ENCODE measurements around the gene TMED8. TPM values are rescaled to one million over a fixed set of nuclear protein-coding genes. Genes with fewer than 3 reads are reported as not detected.
A peak's percentile ranks its signal among the peaks of the same experiment; 100 is the strongest.

TMED8 gene
- total and polyA plus RNA-seq, 7 experiments from 2014 or later: 2.4 to 18.6 (median 6.0) TPM

DNA sequence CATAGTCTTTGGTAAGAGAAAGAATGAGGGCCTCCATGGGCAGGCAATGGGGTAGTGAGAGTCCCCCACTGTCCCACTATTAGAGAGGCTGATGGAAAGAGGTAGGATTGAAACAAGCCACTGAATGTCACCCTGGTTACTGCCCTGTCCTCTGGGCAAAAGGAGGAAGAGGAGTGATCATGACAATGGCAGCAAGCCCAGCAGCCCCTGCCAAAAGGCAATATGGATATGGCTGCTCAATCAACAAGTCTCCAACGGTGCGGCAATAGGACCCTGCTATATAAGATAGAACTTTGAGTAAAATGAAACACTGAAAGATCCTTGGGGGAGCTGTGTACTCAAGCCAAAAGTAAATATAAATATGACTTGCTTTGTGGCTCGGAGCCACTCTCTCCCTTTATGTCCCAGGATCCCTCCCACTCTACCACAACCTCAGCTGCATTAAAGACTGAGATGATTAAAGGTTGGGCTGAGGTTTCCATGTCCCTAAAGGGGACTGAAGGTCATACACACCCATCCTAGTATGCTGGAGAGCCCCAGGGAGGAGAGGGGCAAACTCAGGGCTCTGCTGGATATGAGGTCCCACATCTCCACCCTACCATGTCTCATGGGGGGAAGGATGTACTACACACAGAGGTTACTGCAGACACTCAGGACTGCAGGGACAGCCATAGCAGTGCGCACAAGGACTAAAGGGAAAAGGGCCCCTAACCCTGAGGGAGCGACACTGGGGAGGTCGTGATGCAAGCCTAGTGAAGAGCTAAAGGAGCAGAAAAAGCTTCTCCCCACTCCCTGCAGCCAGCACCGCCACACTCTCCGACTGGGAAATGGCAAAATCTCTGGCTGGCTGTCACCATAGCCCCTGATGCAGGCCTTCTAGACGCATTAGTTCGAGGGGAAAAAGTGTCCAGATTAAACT, 62.1 kb downstream of the TMED8 start:
- no peak overlapping the region for H3K4me3 Mint-ChIP-seq
- no peak for DNase-seq

GRCh38 chr14:77314043-77314442, 62.9 kb downstream of the TMED8 start:
- H3K27me3 Mint-ChIP-seq: no peaks in the 10 kb centered on the region
- no peaks in the 10 kb centered on the region for H3K36me3 ChIP-seq (ENCODE audit: control insufficient read depth in 2 of 3, insufficient read depth in 3 of 3, low read length in 3 of 3)
- no peak overlapping the region for H3K4me3 ChIP-seq (ENCODE audit: low read length)
- peaks cover 0 to 4% (median 3%) of the 10 kb centered on the region in 7 donors for H3K4me1 Mint-ChIP-seq
- ChIA-PET POLR2A (interaction anchor here (0.7 kb wide), 1 partner anchor 129 kb away, joined by 3 read pairs; no protein-coding TSS in a partner anchor), CTCF (interaction anchor here (1.2 kb wide), 1 partner anchor 15 kb away, joined by 3 read pairs; no protein-coding TSS in a partner anchor)
- no peaks in the 10 kb centered on the region for H3K9me3 Mint-ChIP-seq
- no peaks in the 10 kb centered on the region for H3K36me3 Mint-ChIP-seq
- ATAC-seq (no peak), DNase-seq (no peak)
- H3K4me3 Mint-ChIP-seq: no peak overlapping the region
- H3K27ac ChIP-seq (ENCODE audit: low read depth, low read length): no peak overlapping the region
- H3K27ac Mint-ChIP-seq: no peak overlapping the region
- H3K9me3 ChIP-seq (ENCODE audit: control insufficient read depth in 2 of 3, low read length in 3 of 3): no peaks in the 10 kb centered on the region
- H3K27me3 ChIP-seq (ENCODE audit: control insufficient read depth in 2 of 2, insufficient read depth in 2 of 2, low read length in 2 of 2): no peaks in the 10 kb centered on the region
- intact Hi-C loops (cut with micrococcal nuclease): no loop called here
- H3K4me1 ChIP-seq (ENCODE audit: control insufficient read depth in 2 of 2, insufficient read depth in 2 of 2, low read length in 2 of 2): no peaks in the 10 kb centered on the region

More for the DNA sequence above, 62.1 kb downstream of the TMED8 start:
- POLR2A ChIA-PET: interaction anchor here (0.7 kb wide), 1 partner anchor 130 kb away, joined by 3 read pairs; no protein-coding TSS in a partner anchor
- Histone ChIP-seq H3K4me1 (ENCODE audit: control insufficient read depth in 2 of 2, insufficient read depth in 2 of 2, low read length in 2 of 2) (peaks cover 0 to 2% of the 10 kb centered on the region in 2 donors), H3K4me3 (ENCODE audit: low read length) (no peak overlapping the region), H3K36me3 (ENCODE audit: control insufficient read depth in 2 of 3, insufficient read depth in 3 of 3, low read length in 3 of 3) (no peaks in the 10 kb centered on the region), H3K9me3 (ENCODE audit: control insufficient read depth in 2 of 3, low read length in 3 of 3) (no peaks in the 10 kb centered on the region), H3K27ac (ENCODE audit: low read depth, low read length) (no peak overlapping the region), H3K27me3 (ENCODE audit: control insufficient read depth in 2 of 2, insufficient read depth in 2 of 2, low read length in 2 of 2) (no peaks in the 10 kb centered on the region)
- intact Hi-C loops (cut with micrococcal nuclease): no loop called here
- Mint-ChIP-seq H3K36me3 (no peaks in the 10 kb centered on the region), H3K27me3 (no peaks in the 10 kb centered on the region), H3K27ac (no peak overlapping the region), H3K4me1 (peaks cover under 1 to 4% (median 1%) of the 10 kb centered on the region in 7 donors), H3K9me3 (no peaks in the 10 kb centered on the region)
- CTCF ChIA-PET: interaction anchor here (0.5 to 1.8 kb wide), 9 partner anchors 8 to 459 kb away, joined by 3 to 11 read pairs (median 5); no protein-coding TSS in a partner anchor
- no peak for ATAC-seq

DNA sequence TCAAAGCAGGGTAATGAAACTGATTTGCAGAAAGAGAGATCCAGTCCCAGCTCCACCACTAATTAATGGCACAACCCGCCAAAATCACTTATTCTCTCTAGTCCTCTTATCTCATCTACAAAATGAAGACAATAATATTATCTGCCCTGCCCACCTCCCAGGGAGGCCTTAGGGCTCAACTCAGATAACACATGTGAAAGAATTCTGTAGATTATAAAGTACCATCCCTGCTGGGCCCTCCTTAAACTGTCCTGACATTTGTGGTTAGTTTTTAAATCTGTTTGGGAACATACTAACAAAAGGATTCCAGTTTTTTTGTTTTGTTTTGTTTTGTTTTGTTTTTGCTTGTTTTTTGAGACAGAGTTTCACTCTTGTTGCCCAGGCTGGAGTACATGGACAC, 63.5 kb downstream of the TMED8 start:
- H3K27me3 Mint-ChIP-seq: no peaks in the 10 kb centered on the region
- H3K36me3 Mint-ChIP-seq: no peaks in the 10 kb centered on the region
- no peaks in the 10 kb centered on the region for H3K27me3 ChIP-seq (ENCODE audit: control insufficient read depth in 2 of 2, insufficient read depth in 2 of 2, low read length in 2 of 2)
- intact Hi-C loops (cut with micrococcal nuclease): no loop called here
- DNase-seq: no peak
- CTCF ChIA-PET: interaction anchor here (1.2 to 1.3 kb wide), 2 partner anchors 14 to 161 kb away, joined by 3 read pairs; no protein-coding TSS in a partner anchor
- H3K4me1 ChIP-seq (ENCODE audit: control insufficient read depth in 2 of 2, insufficient read depth in 2 of 2, low read length in 2 of 2): no peaks in the 10 kb centered on the region
- H3K4me3 ChIP-seq (ENCODE audit: low read length): no peak overlapping the region
- H3K36me3 ChIP-seq (ENCODE audit: control insufficient read depth in 2 of 3, insufficient read depth in 3 of 3, low read length in 3 of 3): no peaks in the 10 kb centered on the region
- H3K9me3 Mint-ChIP-seq: no peaks in the 10 kb centered on the region
- H3K27ac Mint-ChIP-seq: no peak overlapping the region
- H3K9me3 ChIP-seq (ENCODE audit: control insufficient read depth in 2 of 3, low read length in 3 of 3): no peaks in the 10 kb centered on the region
- no peak overlapping the region for H3K27ac ChIP-seq (ENCODE audit: low read depth, low read length)
- peaks cover 0 to 7% (median 6%) of the 10 kb centered on the region in 7 donors for H3K4me1 Mint-ChIP-seq
- no peak overlapping the region for H3K4me3 Mint-ChIP-seq
- ATAC-seq: no peak
- POLR2A ChIA-PET: no interaction called here

DNA sequence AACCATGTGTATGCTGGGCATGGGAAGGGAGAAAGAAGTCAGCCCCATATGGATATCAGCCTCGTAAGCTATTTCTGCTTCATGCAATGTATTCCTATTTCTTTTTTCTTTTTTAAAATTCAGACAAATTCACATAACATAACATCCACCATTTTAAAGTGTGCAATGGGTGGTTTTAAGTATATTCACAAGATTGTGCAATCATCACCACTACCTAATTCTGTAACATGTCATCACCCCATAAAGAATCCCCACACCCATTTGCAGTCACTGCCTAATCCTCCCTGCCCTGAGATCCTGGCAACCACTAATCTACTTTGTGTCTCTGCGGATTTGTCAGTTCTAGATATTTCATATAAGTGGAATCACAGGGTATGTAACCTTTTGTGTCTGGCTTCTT, 65.7 kb downstream of the TMED8 start:
- H3K27me3 ChIP-seq (ENCODE audit: control insufficient read depth in 2 of 2, insufficient read depth in 2 of 2, low read length in 2 of 2): no peaks in the 10 kb centered on the region
- no peak for DNase-seq
- Mint-ChIP-seq H3K4me3 (no peak overlapping the region), H3K36me3 (peaks cover 0 to 1% (median 0%) of the 10 kb centered on the region in 5 donors), H3K27me3 (no peaks in the 10 kb centered on the region), H3K27ac (peak overlapping the region in 1 of 9 donors; percentile 79), H3K4me1 (peaks cover 0 to 7% (median 6%) of the 10 kb centered on the region in 7 donors), H3K9me3 (no peaks in the 10 kb centered on the region)
- ATAC-seq: no peak
- no peak overlapping the region for H3K4me3 ChIP-seq (ENCODE audit: low read length)
- H3K9me3 ChIP-seq (ENCODE audit: control insufficient read depth in 2 of 3, low read length in 3 of 3): no peaks in the 10 kb centered on the region
- H3K4me1 ChIP-seq (ENCODE audit: control insufficient read depth in 2 of 2, insufficient read depth in 2 of 2, low read length in 2 of 2): no peaks in the 10 kb centered on the region
- H3K27ac ChIP-seq (ENCODE audit: low read depth, low read length): no peak overlapping the region
- POLR2A ChIA-PET: no interaction called here
- CTCF ChIA-PET: no interaction called here
- intact Hi-C loops (cut with micrococcal nuclease): no loop called here
- no peaks in the 10 kb centered on the region for H3K36me3 ChIP-seq (ENCODE audit: control insufficient read depth in 2 of 3, insufficient read depth in 3 of 3, low read length in 3 of 3)

DNA sequence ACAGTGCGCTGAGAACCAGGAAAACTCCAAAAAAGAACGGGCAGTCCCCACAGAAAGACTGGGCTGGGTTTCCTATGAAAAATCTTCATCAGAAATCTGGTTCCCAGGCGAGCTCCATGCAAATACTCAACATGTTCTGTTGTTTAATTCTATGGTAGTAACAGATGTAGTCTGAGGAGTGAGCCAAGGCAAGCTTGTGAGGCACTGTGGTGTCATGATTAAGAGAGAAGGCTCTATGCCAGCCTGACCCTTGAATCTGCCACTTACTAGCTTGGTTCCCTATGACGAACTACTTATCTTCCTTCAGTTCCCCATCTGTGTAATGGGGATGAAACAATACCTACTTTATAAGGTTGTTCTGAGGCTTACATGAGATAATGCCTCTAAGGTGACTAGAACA, 66.9 kb downstream of the TMED8 start:
- intact Hi-C loops (cut with micrococcal nuclease): no loop called here
- ChIA-PET POLR2A (no interaction called here), CTCF (no interaction called here)

GRCh38 chr14:77309131-77309530, 67.8 kb downstream of the TMED8 start:
- Mint-ChIP-seq H3K4me3 (no peak overlapping the region), H3K27ac (peak overlapping the region in 2 of 9 donors; percentile 30 to 63), H3K4me1 (peaks cover 0 to 7% (median 6%) of the 10 kb centered on the region in 7 donors), H3K36me3 (peaks cover 0 to 15% (median 0%) of the 10 kb centered on the region in 5 donors), H3K9me3 (no peaks in the 10 kb centered on the region), H3K27me3 (no peaks in the 10 kb centered on the region)
- no peaks in the 10 kb centered on the region for H3K4me1 ChIP-seq (ENCODE audit: control insufficient read depth in 2 of 2, insufficient read depth in 2 of 2, low read length in 2 of 2)
- POLR2A ChIA-PET: interaction anchor here (0.7 kb wide), 1 partner anchor 13 kb away, joined by 3 read pairs; no protein-coding TSS in a partner anchor
- H3K36me3 ChIP-seq (ENCODE audit: control insufficient read depth in 2 of 3, insufficient read depth in 3 of 3, low read length in 3 of 3): no peaks in the 10 kb centered on the region
- no peaks in the 10 kb centered on the region for H3K27me3 ChIP-seq (ENCODE audit: control insufficient read depth in 2 of 2, insufficient read depth in 2 of 2, low read length in 2 of 2)
- no peaks in the 10 kb centered on the region for H3K9me3 ChIP-seq (ENCODE audit: control insufficient read depth in 2 of 3, low read length in 3 of 3)
- DNase-seq (no peak), ATAC-seq (no peak)
- CTCF ChIA-PET: interaction anchor here (0.6 kb wide), 1 partner anchor 281 kb away, joined by 3 read pairs; the partner anchor contains the start of gene IRF2BPL
- H3K4me3 ChIP-seq (ENCODE audit: low read length): no peak overlapping the region
- intact Hi-C loops (cut with micrococcal nuclease): loop anchor here in 1 of 2 donors (10.0 kb wide), 1 partner anchor 1256 kb away; no protein-coding TSS in a partner anchor
- H3K27ac ChIP-seq (ENCODE audit: low read depth, low read length): no peak overlapping the region

More for the DNA sequence above, 66.9 kb downstream of the TMED8 start:
- peaks cover 0 to 7% (median 6%) of the 10 kb centered on the region in 7 donors for H3K4me1 Mint-ChIP-seq
- Histone ChIP-seq H3K9me3 (ENCODE audit: control insufficient read depth in 2 of 3, low read length in 3 of 3) (no peaks in the 10 kb centered on the region), H3K27me3 (ENCODE audit: control insufficient read depth in 2 of 2, insufficient read depth in 2 of 2, low read length in 2 of 2) (no peaks in the 10 kb centered on the region), H3K36me3 (ENCODE audit: control insufficient read depth in 2 of 3, insufficient read depth in 3 of 3, low read length in 3 of 3) (no peaks in the 10 kb centered on the region), H3K27ac (ENCODE audit: low read depth, low read length) (no peak overlapping the region), H3K4me3 (ENCODE audit: low read length) (no peak overlapping the region), H3K4me1 (ENCODE audit: control insufficient read depth in 2 of 2, insufficient read depth in 2 of 2, low read length in 2 of 2) (no peaks in the 10 kb centered on the region)
- no peaks in the 10 kb centered on the region for H3K9me3 Mint-ChIP-seq
- H3K27me3 Mint-ChIP-seq: no peaks in the 10 kb centered on the region
- no peak overlapping the region for H3K4me3 Mint-ChIP-seq
- no peak for ATAC-seq
- peaks cover 0 to 8% (median 0%) of the 10 kb centered on the region in 5 donors for H3K36me3 Mint-ChIP-seq
- H3K27ac Mint-ChIP-seq: no peak overlapping the region
- no peak for DNase-seq
